ENCODE results near the gene SYNDIG1. TPM values are rescaled to one million over a fixed set of nuclear protein-coding genes. Genes with fewer than 3 reads are reported as not detected.

SYNDIG1 gene
- total RNA-seq, 6 experiments from 2014 or later = 0.14 to 0.31 TPM; not detected in 4

DNA sequence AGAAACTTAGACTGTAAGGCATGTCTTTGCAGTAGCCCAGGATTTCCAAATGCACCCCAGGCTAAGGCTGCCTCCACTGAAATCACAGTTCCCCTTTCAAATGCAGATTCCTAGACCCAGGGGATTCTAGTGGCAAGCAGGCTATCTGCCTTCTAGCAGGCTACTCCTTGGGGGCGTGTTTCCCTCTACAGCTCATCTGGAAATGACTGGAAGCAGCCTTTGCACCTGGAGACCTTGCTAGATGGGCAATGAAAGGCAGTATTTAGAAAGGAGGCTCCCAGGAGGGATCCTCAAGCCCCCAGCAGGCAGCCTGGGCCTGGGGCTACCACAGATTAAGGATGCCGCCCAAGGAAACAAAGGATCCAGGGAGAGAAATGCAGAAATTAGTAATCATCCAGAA is 26.0 kb upstream of the SYNDIG1 start:
- H3K27ac Mint-ChIP-seq = no peak overlapping the region
- no peak for DNase-seq
- H3K36me3 Mint-ChIP-seq (ENCODE audit: low read depth) = no peaks in the 10 kb centered on the region
- no peak overlapping the region for H3K4me3 Mint-ChIP-seq
- TF ChIP-seq, protein P1, sequence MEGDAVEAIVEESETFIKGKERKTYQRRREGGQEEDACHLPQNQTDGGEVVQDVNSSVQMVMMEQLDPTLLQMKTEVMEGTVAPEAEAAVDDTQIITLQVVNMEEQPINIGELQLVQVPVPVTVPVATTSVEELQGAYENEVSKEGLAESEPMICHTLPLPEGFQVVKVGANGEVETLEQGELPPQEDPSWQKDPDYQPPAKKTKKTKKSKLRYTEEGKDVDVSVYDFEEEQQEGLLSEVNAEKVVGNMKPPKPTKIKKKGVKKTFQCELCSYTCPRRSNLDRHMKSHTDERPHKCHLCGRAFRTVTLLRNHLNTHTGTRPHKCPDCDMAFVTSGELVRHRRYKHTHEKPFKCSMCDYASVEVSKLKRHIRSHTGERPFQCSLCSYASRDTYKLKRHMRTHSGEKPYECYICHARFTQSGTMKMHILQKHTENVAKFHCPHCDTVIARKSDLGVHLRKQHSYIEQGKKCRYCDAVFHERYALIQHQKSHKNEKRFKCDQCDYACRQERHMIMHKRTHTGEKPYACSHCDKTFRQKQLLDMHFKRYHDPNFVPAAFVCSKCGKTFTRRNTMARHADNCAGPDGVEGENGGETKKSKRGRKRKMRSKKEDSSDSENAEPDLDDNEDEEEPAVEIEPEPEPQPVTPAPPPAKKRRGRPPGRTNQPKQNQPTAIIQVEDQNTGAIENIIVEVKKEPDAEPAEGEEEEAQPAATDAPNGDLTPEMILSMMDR (IDR thresholded peaks at IDR 0.05) = no peak
- no peaks in the 10 kb centered on the region for H3K9me3 Mint-ChIP-seq
- peaks cover 48% of the 10 kb centered on the region for H3K27me3 Mint-ChIP-seq (ENCODE audit: insufficient read depth)
- no peaks in the 10 kb centered on the region for H3K4me1 Mint-ChIP-seq (ENCODE audit: low read depth)

DNA sequence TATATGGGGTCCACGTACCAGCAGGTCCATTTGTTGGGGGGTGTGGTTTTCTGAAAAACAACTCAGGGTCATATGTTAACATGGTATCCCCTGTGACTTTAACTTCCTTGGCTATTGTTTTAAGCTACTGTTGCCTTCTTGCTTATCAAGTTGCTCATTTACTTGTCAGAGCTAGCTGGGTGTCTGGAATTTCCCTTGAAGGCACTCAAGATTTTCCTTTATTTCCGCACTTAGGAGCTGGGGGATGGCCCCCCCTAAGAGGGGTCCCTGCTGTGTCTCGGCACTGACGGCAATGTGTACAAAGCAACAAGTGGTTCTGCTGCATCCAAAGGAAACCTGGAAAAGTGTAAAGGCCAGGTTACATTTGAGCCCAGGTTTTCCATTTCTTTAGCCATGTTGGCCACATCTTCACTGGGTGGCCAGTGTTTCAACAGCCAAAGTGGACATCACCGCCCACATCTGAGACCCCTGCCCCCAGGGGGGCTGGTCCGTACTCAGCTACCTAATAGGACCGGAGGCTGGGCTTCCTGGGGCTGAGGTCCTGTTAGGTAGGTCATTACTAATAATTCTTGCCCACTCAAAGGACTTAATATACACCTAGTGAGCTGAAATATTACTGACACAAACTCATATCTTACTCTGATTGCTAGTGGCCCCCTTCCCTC is 24.8 kb upstream of the SYNDIG1 start:
- no peak overlapping the region for H3K4me3 Mint-ChIP-seq
- H3K4me1 Mint-ChIP-seq (ENCODE audit: low read depth) = no peaks in the 10 kb centered on the region
- DNase-seq = no peak
- TF ChIP-seq, protein P1 (IDR thresholded peaks at IDR 0.05) = no peak
- no peaks in the 10 kb centered on the region for H3K36me3 Mint-ChIP-seq (ENCODE audit: low read depth)
- no peak overlapping the region for H3K27ac Mint-ChIP-seq
- no peaks in the 10 kb centered on the region for H3K9me3 Mint-ChIP-seq
- H3K27me3 Mint-ChIP-seq (ENCODE audit: insufficient read depth) = peaks cover 47% of the 10 kb centered on the region

DNA sequence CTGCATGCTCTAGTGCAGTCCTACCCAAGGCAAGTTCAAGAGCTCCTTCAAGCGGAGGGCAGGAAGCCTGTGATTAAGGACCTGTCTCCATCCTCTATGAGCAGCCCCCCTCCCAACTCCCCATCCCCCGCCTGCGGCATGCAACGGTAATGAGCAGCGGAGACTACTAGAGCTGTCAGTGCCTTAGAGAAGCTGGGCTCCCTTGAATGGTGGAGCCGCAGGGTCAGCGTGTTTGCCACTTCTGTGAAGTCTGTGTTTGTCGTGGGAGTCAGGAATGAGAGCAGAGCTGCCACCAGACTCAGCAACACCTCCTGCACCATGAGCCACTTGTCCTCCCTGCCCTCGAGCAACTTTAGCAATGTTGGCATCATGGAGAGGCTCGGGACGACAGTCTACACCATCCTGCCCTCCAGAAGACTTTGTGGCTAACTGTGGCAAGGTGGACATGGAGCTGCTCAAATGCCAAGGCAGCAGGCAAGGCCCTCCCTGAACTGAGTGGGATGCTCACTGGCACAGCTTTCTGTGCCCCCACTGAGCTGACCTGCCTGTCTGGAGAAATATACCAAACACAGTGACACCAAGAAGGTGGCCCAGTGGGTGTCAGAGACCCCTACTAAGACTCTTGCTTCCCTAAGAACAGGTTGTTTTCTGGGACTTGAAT is 23.8 kb upstream of the SYNDIG1 start:
- TF ChIP-seq, protein P1 (IDR thresholded peaks at IDR 0.05) = no peak
- Mint-ChIP-seq H3K36me3 (ENCODE audit: low read depth) (no peaks in the 10 kb centered on the region), H3K27ac (no peak overlapping the region)

DNA sequence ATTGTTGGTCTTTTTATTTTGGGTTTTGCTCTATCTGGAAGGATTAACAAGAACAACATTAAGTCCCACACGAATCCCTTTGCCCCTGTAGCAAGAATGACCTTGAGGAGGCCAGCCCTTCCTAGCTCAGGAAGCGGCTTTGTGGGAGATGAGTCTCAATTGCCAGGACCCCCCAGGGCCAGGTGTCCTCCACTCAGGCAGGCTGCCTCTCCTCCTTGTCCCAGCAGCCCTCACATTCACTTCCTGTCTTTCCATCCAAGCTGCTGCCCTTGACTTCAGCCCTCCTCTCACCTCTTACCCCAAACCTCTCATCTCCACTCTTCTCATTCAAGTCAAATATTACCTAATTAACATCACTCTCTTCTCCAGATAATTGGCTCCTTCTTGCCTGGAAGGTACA is 22.6 kb upstream of the SYNDIG1 start:
- no peaks in the 10 kb centered on the region for H3K36me3 Mint-ChIP-seq (ENCODE audit: low read depth)
- no peaks in the 10 kb centered on the region for H3K4me1 Mint-ChIP-seq (ENCODE audit: low read depth)
- no peak overlapping the region for H3K27ac Mint-ChIP-seq
- DNase-seq = no peak
- H3K9me3 Mint-ChIP-seq = no peaks in the 10 kb centered on the region
- no peak overlapping the region for H3K4me3 Mint-ChIP-seq
- TF ChIP-seq, protein P1 (IDR thresholded peaks at IDR 0.05) = no peak
- peaks cover 41% of the 10 kb centered on the region for H3K27me3 Mint-ChIP-seq (ENCODE audit: insufficient read depth)

More for the DNA sequence above, 23.8 kb upstream of the SYNDIG1 start:
- Mint-ChIP-seq H3K4me3 (no peak overlapping the region), H3K4me1 (ENCODE audit: low read depth) (no peaks in the 10 kb centered on the region), H3K27me3 (ENCODE audit: insufficient read depth) (peaks cover 41% of the 10 kb centered on the region), H3K9me3 (no peaks in the 10 kb centered on the region)
- DNase-seq = no peak

DNA sequence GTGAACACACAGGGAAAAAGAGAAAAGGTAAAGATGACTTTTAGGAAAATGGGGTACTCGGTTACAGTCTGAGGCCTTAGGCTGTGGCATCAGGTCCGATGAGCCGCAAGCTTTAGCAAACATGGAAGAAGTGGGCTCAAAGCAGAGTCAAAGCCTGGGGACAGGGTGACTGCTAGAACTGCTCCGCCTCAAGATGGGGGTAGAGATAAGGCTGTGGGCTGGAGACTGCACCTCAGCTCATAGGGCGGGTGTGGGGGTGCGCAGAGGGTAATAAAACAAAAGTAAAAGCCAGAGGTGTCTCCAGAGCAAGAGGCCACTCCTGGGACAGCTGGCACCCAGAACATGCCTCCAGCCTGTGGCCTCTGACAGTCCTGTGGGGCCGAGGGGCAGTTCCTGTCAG is 21.3 kb upstream of the SYNDIG1 start:
- Mint-ChIP-seq H3K4me1 (ENCODE audit: low read depth) (no peaks in the 10 kb centered on the region), H3K36me3 (ENCODE audit: low read depth) (no peaks in the 10 kb centered on the region), H3K9me3 (no peaks in the 10 kb centered on the region), H3K4me3 (no peak overlapping the region), H3K27me3 (ENCODE audit: insufficient read depth) (peaks cover 45% of the 10 kb centered on the region), H3K27ac (no peak overlapping the region)
- no peak for DNase-seq
- TF ChIP-seq, protein P1 (IDR thresholded peaks at IDR 0.05) = no peak
